Activated CD4-positive, alpha-beta T cell treated with anti-CD3 and anti-CD28 coated beads, Interleukin-2, amount 10 ng/mL, durations not matched to agents 24 days and 14 days (primary cell): ENCODE data around the gene GINS1. TPM values are rescaled to one million over a fixed set of nuclear protein-coding genes. Genes with fewer than 3 reads are reported as not detected.
"Not testable (repeated sequence)": the region's sequence is repeated elsewhere in the genome, so short reads cannot be mapped to it uniquely, and the experiment has no call there.

Experiments used
- DNase-seq: peaks from one replicate; pipeline ENCODE4 v3.0.0; 2022
- H3K27ac Mint-ChIP-seq: one replicate; pipeline ENCODE4 v1.8.0; 2022; ENCODE audit warnings: mild to moderate bottlenecking, mixed read lengths
- H3K27me3 Mint-ChIP-seq: one replicate; pipeline ENCODE4 v1.8.0; 2022; ENCODE audit warnings: mixed read lengths
- H3K36me3 Mint-ChIP-seq: one replicate; pipeline ENCODE4 v1.8.0; 2022; ENCODE audit warnings: low read depth, mild to moderate bottlenecking, mixed read lengths
- H3K4me1 Mint-ChIP-seq: one replicate; pipeline ENCODE4 v1.8.0; 2021; ENCODE audit warnings: mixed read lengths
- H3K4me3 Mint-ChIP-seq: one replicate; pipeline ENCODE4 v1.8.0; 2022; ENCODE audit warnings: mild to moderate bottlenecking, moderate library complexity, mixed read lengths
- H3K9me3 Mint-ChIP-seq: one replicate; pipeline ENCODE4 v1.8.0; 2021; ENCODE audit warnings: mixed read lengths
- intact Hi-C: fragments of 100-400 bp; cut with micrococcal nuclease; formaldehyde crosslinking; loops from one replicate; pipeline ENCODE4 v1.15.1; 2023
- total RNA-seq: library from RNA; stranded (reverse); gene quantifications from 2 replicates; pipeline ENCODE4 v1.2.3, GENCODE V29; 2022

The GINS1 gene
- total RNA-seq, 1 donor from 2014 or later: 43.0 TPM

DNA sequence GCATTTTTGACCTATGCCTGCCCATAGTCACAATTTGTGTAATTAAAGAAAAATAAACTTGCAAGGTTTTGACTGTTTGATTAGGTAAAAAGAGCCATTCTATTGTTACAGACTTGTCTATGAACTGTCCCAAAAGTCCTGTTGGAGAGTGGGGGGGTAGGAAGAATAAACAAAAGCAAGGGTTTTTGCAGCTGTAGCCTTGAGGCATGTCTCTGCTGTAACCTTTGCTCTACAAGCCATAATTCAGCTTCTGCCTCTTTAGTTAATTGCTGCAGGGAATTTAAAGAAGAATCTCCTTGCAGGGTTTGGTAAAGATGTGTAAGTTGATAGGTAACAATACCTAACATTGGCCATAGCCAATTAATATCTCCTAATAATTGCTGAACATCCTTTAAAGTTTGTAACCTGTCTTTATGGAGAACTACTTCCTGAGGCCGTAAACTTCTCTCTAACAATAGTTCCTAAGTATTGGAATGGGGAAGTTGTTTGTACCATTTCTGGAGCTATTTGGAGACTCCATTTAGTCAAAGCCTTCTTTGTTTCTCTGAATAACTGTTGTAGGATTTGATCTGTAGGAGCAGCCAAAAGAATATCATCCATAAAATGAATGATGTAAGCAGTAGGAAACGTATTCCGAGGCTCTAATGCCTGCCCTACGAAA lies 9.0 kb upstream of the GINS1 start:
- H3K27ac Mint-ChIP-seq: no peak overlapping the region
- H3K4me1 Mint-ChIP-seq: peaks cover 5% of the 10 kb centered on the region
- H3K36me3 Mint-ChIP-seq: no peaks in the 10 kb centered on the region
- DNase-seq: no peak
- intact Hi-C loops: loop anchor here (1.0 to 2.0 kb wide), 4 partner anchors 7 to 404 kb away; no protein-coding TSS in a partner anchor
- peaks cover 4% of the 10 kb centered on the region for H3K9me3 Mint-ChIP-seq
- no peak overlapping the region for H3K4me3 Mint-ChIP-seq
- H3K27me3 Mint-ChIP-seq: no peaks in the 10 kb centered on the region

DNA sequence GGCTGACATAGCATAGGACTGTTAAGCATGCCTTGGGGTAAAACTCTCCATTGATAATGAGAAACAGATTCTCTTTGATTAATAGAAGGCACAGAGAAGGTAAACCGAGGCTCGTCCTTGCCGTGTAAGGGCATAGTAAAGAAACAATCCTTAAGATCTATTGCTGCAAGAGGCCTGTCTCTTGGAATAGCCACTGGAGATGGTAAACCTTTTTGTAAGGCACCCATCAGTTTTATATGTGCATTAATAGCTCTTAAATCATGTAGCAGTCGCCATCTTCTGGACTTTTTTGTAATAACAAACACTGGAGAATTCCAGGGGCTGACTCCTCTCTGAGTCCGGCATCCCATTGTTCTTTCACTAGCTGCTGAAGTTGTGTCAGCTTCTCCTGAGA lies 8.4 kb upstream of the GINS1 start:
- Mint-ChIP-seq H3K36me3 (peaks cover under 1% of the 10 kb centered on the region), H3K9me3 (peaks cover 6% of the 10 kb centered on the region), H3K4me3 (no peak overlapping the region), H3K27me3 (no peaks in the 10 kb centered on the region), H3K27ac (no peak overlapping the region), H3K4me1 (peaks cover under 1% of the 10 kb centered on the region)
- peak; percentile 80 for DNase-seq
- intact Hi-C loops: loop anchor here (1.0 to 2.0 kb wide), 4 partner anchors 8 to 404 kb away; no protein-coding TSS in a partner anchor

DNA sequence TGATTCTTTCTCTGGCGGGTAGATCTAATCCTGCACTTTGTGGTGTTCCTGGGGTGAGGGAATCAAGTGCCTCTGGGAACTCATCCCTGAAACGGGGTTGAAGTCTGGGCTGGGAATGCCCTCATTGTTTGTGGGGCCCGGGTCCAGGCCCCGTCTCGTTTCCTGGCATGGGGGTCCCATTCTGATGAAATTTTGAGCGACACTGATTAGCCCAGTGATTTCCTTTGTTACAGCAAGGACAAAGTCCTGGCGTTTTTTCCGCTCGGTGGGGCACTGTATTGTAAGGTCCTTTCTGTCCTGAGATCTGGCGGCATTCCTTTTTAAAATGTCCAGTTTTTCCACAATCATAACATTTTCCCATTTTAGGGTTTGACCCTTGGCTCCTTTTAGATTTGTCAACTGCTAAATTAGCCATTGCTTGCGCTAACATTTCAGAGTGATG lies 7.2 kb upstream of the GINS1 start:
- H3K4me3 Mint-ChIP-seq, intact Hi-C loops: not testable (repeated sequence)

DNA sequence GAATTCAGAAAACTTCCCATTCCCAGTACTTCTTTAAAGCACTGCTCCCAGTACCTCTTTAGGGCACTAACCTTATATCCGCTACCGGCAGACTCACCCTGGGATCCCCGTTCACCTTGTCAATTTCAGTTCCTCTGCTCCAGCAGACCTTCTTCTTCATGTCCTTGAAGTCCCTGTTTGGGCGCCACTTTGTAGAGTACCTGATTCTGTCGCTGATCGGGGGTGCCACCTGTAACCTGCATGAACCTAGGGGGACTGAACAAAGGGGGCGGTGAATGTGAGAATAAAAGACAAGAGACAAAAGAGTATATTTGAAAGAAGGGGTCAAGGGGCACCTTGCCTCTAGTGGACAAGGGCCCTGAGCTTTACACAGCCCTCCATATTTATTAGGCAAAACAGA lies 4.9 kb upstream of the GINS1 start:
- no peak overlapping the region for H3K27ac Mint-ChIP-seq
- H3K36me3 Mint-ChIP-seq: peaks cover 3% of the 10 kb centered on the region
- H3K9me3 Mint-ChIP-seq: peaks cover 9% of the 10 kb centered on the region
- no peak for DNase-seq
- intact Hi-C loops: no loop called here
- no peaks in the 10 kb centered on the region for H3K27me3 Mint-ChIP-seq
- H3K4me3 Mint-ChIP-seq: no peak overlapping the region
- H3K4me1 Mint-ChIP-seq: peaks cover 6% of the 10 kb centered on the region

More for the DNA sequence above, 7.2 kb upstream of the GINS1 start:
- not testable (repeated sequence) for DNase-seq, H3K9me3 Mint-ChIP-seq, H3K27me3 Mint-ChIP-seq, H3K4me1 Mint-ChIP-seq, H3K36me3 Mint-ChIP-seq, H3K27ac Mint-ChIP-seq

DNA sequence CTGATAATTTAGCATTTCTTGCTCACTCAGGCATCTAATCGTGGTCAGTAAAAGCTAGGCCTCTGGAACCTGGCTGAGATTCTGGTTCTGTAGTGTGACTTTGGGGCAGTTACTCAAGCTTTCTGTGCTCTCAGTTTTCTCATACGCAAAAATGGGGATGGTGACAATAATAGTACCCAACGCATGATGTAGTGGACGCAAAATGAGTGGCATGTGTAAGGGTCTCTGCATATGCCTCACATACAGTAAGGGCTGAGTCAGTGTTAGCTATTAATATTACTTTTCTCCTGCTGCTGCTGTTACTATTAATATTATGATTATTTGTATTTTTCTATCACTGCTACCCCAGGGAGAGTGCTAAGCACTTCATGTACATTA lies 686 bp downstream of the GINS1 start:
- Mint-ChIP-seq H3K27me3 (no peaks in the 10 kb centered on the region), H3K9me3 (peaks cover 8% of the 10 kb centered on the region)

DNA sequence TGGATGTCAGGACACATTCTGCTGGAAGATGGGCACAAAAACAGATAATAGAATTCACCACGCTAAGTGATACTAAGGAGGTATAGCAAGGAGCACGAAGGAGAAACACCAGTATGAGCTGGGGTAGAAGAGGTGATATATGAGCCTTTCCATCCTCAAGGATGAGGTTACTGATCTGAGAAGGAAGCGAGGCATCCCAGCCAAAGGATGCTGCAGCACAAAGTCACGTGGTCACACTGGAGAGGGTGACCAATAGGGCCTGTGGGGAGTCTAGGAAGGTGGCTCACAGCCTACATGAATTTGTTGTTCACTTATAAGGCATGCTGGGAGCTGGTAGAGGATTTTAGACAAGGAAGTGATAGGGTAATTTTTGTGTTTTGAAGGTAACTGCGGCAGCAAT lies 1.4 kb downstream of the GINS1 start:
- intact Hi-C loops: loop anchor here (5.0 kb wide), 2 partner anchors 162 to 213 kb away; partner anchors contain the start of genes NANP and PYGB
- Mint-ChIP-seq H3K36me3 (peaks cover 14% of the 10 kb centered on the region), H3K4me1 (peaks cover 19% of the 10 kb centered on the region), H3K4me3 (peak overlapping the region; percentile 90), H3K9me3 (peaks cover 3% of the 10 kb centered on the region), H3K27ac (peak overlapping the region; percentile 7), H3K27me3 (no peaks in the 10 kb centered on the region)
- no peak for DNase-seq

More for the DNA sequence above, 686 bp downstream of the GINS1 start:
- intact Hi-C loops: loop anchor here (5.0 kb wide), 2 partner anchors 161 to 214 kb away; partner anchors contain the start of genes NANP and PYGB
- peaks cover 19% of the 10 kb centered on the region for H3K4me1 Mint-ChIP-seq
- H3K4me3 Mint-ChIP-seq: peak overlapping the region; percentile 90
- H3K27ac Mint-ChIP-seq: peak overlapping the region; percentile 95
- peaks cover 13% of the 10 kb centered on the region for H3K36me3 Mint-ChIP-seq
- no peak for DNase-seq

DNA sequence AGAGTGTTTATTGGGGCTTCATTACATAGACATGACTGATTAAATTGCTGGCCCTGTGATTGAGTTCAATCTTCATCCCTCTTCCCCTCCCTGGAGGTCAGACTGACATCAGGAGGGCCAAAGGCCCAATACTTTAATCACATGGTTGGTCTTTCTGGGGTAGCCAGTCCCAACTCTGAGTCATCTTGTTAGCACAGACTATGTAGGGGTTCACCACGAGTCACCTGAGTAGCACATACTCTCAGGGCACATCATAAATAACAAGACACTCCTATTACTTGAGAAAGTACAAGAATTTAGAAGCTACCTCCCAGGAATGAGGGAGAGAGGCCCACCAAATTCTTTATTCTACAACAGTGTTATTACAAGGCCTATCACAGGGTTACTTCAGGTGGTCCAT lies 11.3 kb downstream of the GINS1 start:
- H3K36me3 Mint-ChIP-seq: peaks cover 22% of the 10 kb centered on the region
- DNase-seq: no peak
- H3K9me3 Mint-ChIP-seq: no peaks in the 10 kb centered on the region
- H3K4me3 Mint-ChIP-seq: no peak overlapping the region
- no peaks in the 10 kb centered on the region for H3K27me3 Mint-ChIP-seq
- peak overlapping the region; percentile 50 for H3K27ac Mint-ChIP-seq
- intact Hi-C loops: no loop called here
- peaks cover 7% of the 10 kb centered on the region for H3K4me1 Mint-ChIP-seq

DNA sequence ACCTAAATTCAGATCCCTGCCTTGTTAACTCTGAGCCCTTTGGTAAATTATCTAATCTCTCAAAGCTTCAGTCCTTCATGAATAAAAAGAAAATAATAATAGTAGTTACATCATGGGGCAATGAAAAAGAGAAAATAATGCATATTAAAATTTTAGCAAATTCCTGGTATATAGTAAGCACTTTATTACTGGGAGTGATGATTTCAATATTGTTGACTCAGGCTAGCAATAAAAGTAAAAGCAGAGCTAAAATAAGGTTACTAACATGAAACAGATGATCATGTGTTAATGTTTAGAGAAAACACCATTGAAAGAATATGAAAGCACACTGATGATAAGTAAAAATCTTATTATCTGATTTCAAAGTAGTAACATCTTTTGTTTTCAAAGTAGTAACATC lies 13.6 kb downstream of the GINS1 start:
- Mint-ChIP-seq H3K9me3 (no peaks in the 10 kb centered on the region), H3K4me1 (peaks cover 14% of the 10 kb centered on the region), H3K27ac (no peak overlapping the region), H3K27me3 (no peaks in the 10 kb centered on the region), H3K36me3 (peaks cover 32% of the 10 kb centered on the region), H3K4me3 (no peak overlapping the region)
- DNase-seq: no peak
- intact Hi-C loops: no loop called here

DNA sequence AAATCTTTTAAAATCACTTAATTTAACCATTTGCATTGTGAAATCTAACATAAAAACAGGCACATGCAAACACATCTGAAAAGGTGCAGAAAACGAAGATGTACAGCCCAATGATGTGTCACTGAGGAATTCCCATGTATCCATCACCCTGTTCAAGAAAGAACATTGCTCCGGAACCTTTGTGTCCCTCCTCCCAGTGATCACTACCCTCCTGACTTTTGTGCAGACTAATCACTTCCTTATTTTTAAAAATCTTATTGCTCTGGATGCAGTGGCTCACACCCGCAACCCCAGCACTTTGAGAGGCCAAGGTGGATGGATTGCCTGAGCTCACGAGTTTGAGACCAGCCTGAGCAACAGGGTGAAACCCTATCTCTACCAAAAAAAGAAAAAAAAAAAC lies 14.6 kb downstream of the GINS1 start:
- intact Hi-C loops: no loop called here
- H3K4me3 Mint-ChIP-seq: no peak overlapping the region
- DNase-seq: no peak

DNA sequence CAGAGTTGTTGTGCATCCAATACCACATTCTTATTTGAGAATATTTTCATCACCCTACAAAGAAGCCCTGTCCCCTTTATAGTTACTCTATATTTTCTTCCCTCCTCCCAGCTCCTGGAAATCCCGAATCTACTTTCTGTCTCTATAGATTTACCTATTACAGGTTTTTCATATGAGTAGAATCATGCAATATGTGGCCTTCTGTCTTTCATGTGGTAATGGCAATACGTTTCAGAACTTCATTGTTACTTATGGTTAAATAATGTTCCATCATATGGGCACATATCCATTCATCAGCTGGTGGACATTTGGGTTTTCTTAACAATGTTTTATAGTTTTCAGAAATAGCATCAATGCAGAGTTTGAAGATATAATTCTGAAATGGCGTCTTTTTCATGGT lies 17.1 kb downstream of the GINS1 start:
- H3K9me3 Mint-ChIP-seq: no peaks in the 10 kb centered on the region
- DNase-seq: no peak
- H3K4me3 Mint-ChIP-seq: no peak overlapping the region
- no peaks in the 10 kb centered on the region for H3K27me3 Mint-ChIP-seq
- H3K4me1 Mint-ChIP-seq: peaks cover 10% of the 10 kb centered on the region
- peaks cover 50% of the 10 kb centered on the region for H3K36me3 Mint-ChIP-seq
- intact Hi-C loops: loop anchor here (1.0 kb wide), 1 partner anchor 10 kb away; no protein-coding TSS in a partner anchor
- no peak overlapping the region for H3K27ac Mint-ChIP-seq

More for the DNA sequence above, 14.6 kb downstream of the GINS1 start:
- Mint-ChIP-seq H3K36me3 (peaks cover 39% of the 10 kb centered on the region), H3K4me1 (peaks cover 14% of the 10 kb centered on the region), H3K27ac (no peak overlapping the region), H3K9me3 (no peaks in the 10 kb centered on the region), H3K27me3 (no peaks in the 10 kb centered on the region)

DNA sequence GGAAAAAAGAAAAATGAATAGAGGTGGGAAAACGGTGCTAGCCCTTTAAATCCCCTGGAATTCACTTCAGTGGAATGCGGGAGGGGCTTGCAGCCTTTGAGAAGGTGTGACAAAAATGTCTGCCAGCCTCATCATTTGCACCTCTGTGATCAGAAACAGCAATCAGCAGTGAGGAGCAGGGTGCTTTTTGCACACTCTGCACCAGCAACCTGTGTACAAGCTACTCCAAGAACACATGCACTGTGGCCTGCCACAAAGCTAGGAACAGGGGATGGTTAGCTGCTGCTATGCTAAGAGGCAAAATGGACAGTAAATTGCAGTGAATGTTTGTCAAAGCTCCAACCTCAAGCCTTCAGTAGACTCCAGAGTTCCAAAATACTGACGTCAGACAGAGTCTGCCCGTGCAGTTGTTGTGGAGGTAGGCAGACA lies 29.7 kb downstream of the GINS1 start:
- intact Hi-C loops: no loop called here
- peaks cover 3% of the 10 kb centered on the region for H3K4me1 Mint-ChIP-seq

DNA sequence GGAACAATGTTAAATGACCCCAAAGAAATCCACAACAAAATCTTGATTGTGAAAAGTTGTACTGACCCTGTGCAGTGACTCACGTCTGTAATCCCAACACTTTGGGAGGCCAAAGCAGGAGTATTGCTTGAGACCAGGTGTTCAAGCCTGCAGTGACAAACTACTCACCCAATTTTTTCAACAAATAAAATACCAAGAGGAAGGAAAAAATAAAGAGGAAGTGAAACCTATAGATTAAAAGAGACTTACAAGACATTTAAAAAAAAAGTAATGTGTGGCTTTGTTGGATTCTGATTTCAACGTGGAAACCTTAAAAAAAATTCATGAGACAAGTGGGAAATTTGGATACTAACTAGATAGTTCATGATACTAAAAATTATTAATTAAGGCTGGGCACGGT lies 31.9 kb downstream of the GINS1 start:
- intact Hi-C loops: no loop called here
- H3K36me3 Mint-ChIP-seq: peaks cover 28% of the 10 kb centered on the region
- no peaks in the 10 kb centered on the region for H3K4me1 Mint-ChIP-seq
- H3K27ac Mint-ChIP-seq: no peak overlapping the region
- DNase-seq: no peak
- no peaks in the 10 kb centered on the region for H3K27me3 Mint-ChIP-seq
- H3K9me3 Mint-ChIP-seq: no peaks in the 10 kb centered on the region
- H3K4me3 Mint-ChIP-seq: no peak overlapping the region

More for the DNA sequence above, 29.7 kb downstream of the GINS1 start:
- Mint-ChIP-seq H3K4me3 (no peak overlapping the region), H3K9me3 (no peaks in the 10 kb centered on the region), H3K36me3 (peaks cover 29% of the 10 kb centered on the region), H3K27me3 (no peaks in the 10 kb centered on the region), H3K27ac (no peak overlapping the region)
- DNase-seq: no peak

DNA sequence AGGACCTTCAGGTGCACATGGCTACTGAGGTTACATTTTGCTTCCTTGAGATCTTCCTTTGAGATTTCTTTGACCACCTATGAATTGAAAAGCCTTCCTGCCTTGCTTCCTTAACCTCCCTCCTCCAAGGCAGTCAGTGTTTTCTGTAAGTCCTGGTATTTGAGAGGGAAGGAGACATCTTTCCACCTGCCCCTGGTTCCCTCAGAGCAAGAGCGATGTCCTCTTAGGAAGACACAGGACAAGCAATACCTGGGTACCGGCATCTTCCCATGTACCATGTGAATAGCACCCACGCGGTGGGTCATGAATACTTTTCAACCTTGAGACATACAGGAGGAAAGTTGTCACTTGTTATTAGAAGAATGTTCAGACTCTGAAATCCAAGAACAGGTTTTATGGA lies 37.1 kb downstream of the GINS1 start:
- no peak for DNase-seq
- H3K4me3 Mint-ChIP-seq: no peak overlapping the region
- no peaks in the 10 kb centered on the region for H3K27me3 Mint-ChIP-seq
- H3K4me1 Mint-ChIP-seq: no peaks in the 10 kb centered on the region
- no peaks in the 10 kb centered on the region for H3K9me3 Mint-ChIP-seq
- H3K27ac Mint-ChIP-seq: no peak overlapping the region
- H3K36me3 Mint-ChIP-seq: peaks cover 43% of the 10 kb centered on the region
- intact Hi-C loops: no loop called here

DNA sequence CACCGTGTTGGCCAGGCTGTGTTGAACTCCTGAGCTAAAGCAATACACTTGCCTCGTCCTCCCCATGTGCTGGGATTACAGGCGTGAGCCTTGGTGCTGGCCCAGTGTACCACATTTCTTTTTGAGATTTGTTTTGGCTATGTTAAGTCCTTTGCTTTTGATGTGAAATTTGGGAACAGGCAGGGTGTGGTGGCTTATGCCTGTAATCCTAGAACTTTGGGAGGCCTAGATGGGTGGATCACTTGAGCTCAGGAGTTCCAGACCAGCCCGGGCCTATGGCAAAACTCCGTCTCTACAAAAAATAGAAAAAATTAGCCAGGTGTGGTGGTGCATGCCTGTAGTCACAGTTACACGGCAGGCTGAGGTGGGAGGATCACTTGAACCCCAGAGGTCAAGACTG lies 40.2 kb downstream of the GINS1 start:
- DNase-seq: no peak
- Mint-ChIP-seq H3K4me3 (no peak overlapping the region), H3K27me3 (no peaks in the 10 kb centered on the region), H3K27ac (no peak overlapping the region), H3K9me3 (no peaks in the 10 kb centered on the region), H3K4me1 (no peaks in the 10 kb centered on the region), H3K36me3 (peaks cover 40% of the 10 kb centered on the region)
- intact Hi-C loops: no loop called here
